GM10266 (cell line): ENCODE data around the gene CEP104.

Experiments used
- DNase-seq: peaks from one replicate; pipeline ENCODE4 v3.0.0; 2012; ENCODE audit errors: extremely low spot score
- TF ChIP-seq, protein P1 (sequence below): IDR thresholded peaks from 2 replicates; pipeline ENCODE4 v1.5.1; 2012; ENCODE audit warnings: mild to moderate bottlenecking, low read depth; ENCODE audit not compliant: control insufficient read depth, insufficient read depth; ENCODE audit errors: missing control alignments

Gene CEP104

GRCh38 chr1:3868464-3869006 is 11.5 kb upstream of the CEP104 start:
- DNase-seq = no peak
- TF ChIP-seq, protein P1, sequence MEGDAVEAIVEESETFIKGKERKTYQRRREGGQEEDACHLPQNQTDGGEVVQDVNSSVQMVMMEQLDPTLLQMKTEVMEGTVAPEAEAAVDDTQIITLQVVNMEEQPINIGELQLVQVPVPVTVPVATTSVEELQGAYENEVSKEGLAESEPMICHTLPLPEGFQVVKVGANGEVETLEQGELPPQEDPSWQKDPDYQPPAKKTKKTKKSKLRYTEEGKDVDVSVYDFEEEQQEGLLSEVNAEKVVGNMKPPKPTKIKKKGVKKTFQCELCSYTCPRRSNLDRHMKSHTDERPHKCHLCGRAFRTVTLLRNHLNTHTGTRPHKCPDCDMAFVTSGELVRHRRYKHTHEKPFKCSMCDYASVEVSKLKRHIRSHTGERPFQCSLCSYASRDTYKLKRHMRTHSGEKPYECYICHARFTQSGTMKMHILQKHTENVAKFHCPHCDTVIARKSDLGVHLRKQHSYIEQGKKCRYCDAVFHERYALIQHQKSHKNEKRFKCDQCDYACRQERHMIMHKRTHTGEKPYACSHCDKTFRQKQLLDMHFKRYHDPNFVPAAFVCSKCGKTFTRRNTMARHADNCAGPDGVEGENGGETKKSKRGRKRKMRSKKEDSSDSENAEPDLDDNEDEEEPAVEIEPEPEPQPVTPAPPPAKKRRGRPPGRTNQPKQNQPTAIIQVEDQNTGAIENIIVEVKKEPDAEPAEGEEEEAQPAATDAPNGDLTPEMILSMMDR = no peak

DNA sequence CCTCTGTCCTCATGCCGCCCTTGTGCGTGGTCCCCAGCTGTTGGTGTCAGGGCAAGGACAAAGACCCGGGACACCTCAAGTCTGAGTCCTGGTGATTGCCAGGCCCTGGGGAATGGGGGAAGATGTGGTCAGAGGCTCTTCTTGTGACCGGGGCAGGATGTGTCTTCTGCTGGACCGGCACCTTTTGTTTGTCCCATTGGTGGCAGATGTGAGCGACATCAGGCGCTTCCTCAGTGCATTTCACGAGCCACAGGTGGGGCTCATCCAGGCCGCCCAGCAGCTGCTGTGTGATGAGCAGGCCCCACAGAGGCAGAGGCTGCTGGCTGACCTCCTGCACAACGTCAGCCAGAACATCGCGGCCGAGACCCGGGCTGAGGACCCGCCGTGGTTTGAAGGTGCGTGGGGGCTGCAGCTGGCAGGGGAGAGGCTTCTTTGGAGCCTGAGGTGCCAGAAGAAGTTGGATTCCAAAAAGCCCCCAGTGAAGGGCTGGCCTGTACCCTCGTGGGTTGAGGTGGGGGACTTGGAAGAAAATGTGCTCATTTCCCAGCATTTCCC is 8.7 kb upstream of the CEP104 start:
- TF ChIP-seq, protein P1 = no peak
- no peak for DNase-seq

- DNase-seq = no peak
- TF ChIP-seq, protein P1 = no peak
Observed at GRCh38 chr1:3864884-3865283, 7.9 kb upstream of the CEP104 start.

DNA sequence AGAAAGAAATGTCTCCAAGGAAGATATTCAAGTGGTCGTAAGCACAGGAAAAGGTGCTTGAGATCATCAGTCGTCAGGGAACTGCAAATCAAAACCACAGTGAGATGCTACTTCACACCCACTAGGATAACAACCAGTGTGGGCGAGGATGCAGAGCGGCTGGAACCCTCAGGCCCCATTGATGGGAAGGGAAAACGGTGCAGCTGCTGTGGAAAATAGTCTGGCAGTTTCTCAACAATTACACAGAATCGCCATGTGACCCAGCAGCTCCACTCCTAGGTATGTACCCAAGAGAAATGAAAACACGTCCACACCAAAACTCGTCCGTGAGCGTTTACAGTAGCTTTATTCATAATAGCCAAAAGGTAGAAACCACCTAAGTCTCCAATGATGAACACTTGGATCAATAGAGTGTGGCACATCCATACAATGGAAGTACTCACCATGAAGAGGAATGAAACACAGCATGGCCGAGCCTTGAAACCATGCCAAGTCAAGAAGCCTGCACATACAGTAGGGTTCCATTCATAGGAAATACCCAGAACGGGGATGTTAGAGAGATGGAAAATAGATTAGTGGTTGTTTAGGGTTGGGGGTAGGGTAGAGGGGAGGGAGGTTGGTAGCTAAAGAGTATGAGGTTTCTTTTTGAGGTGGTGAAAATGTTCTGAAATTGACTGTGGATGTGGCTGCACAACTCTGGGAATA is 6.4 kb upstream of the CEP104 start:
- TF ChIP-seq, protein P1 = no peak

DNA sequence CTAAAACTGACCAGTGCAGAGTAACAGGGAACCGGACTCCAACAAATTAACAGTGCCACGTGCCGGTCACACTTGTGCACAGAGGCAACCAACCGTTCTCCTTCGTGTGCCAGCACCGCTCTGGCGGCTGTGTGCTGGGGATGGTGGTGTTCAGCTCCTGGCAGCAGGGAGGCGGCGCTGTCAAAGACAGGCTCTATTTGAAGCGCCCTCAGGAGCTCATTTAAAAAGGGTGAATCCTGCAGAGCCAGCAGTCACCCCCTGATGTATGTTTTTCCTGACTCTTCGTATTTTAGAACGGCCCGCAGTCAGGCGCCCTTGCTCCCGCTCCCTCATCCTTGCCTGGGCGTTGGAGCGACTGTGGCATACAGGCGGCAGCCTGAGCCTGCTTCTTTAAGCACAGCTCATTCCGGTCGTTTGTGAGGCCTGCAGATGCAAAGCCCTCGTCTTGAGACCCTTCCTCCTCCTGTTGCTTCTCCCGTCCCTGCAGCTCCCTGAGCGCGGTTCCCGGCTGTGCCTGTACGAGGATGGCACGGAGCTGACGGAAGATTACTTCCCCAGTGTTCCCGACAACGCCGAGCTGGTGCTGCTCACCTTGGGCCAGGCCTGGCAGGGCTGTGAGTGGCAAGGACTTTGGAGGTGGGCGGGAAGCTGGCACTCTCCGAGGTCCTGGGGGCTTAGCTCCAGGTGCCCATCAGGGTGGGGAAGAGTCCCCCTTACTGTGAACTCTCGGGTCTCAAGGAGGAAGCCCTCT is 1.4 kb upstream of the CEP104 start:
- no peak for DNase-seq
- TF ChIP-seq, protein P1 = no peak

More for the DNA sequence above, 6.4 kb upstream of the CEP104 start:
- no peak for DNase-seq

DNA sequence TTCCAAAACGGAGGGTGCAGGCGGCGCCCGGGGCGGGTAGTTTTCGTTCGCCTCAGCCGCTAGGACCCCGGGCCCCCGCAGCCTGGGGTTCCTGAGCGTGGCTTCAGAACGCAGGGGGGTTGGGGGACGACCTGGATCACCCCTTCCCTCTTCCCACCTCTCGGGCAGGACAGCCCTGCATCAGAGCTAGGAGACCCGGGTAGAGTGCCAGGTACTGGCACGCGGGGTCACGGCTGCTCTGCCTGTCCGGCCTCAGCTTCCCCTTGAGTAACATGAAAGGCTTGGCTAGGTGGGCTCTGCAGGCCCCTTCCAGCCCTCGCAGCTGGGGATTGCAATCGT is 749 bp upstream of the CEP104 start:
- TF ChIP-seq, protein P1 = no peak
- peak; percentile 47 for DNase-seq
